H1 (cell line): ENCODE measurements around the gene WDCP. TPM values are rescaled to one million over a fixed set of nuclear protein-coding genes. Genes with fewer than 3 reads are reported as not detected.

Experiments
- POU5F1 ChIP-seq: IDR thresholded peaks from 2 replicates; pipeline ENCODE4 v1.6.1; 2011; ENCODE audit warnings: low read depth, mild to moderate bottlenecking, low read length, moderate library complexity
- RNF2 ChIP-seq: fragments of 200-900, 300-1000 bp; sonication (generic); IDR thresholded peaks from 2 replicates; pipeline ENCODE4 v1.7.1; 2016; ENCODE audit warnings: borderline replicate concordance, low read depth, mild to moderate bottlenecking, antibody characterized with exemption, low read length; ENCODE audit not compliant: poor library complexity, severe bottlenecking; ENCODE audit errors: missing control alignments
- SP1 ChIP-seq: IDR thresholded peaks from 2 replicates; pipeline ENCODE4 v1.6.1; 2011; ENCODE audit warnings: low read depth, low read length
- TAF7 ChIP-seq: optimal IDR thresholded peaks from 2 replicates; pipeline ENCODE3; 2011; ENCODE audit warnings: low read depth, mild to moderate bottlenecking, inconsistent platforms, low read length, moderate library complexity, borderline replicate concordance
- polyA plus RNA-seq, 7 experiments: library from polyadenylated mRNA; depleted of rRNA in 3 of 7; stranded (reverse) in 5 of 7; unstranded in 2 of 7; fragments of >200 nt in 5 of 7; fragments of 200-250 nt in 2 of 7; gene quantifications; 1 replicate in 5 of 7; 2 replicates in 1 of 7; 4 replicates in 1 of 7; pipeline versions ENCODE4 v1.2.1 to v1.2.3, GENCODE V29; 2011 to 2013; ENCODE audit warnings: missing spikeins in 2 of 7, mixed read lengths in 2 of 7
- total RNA-seq: library from RNA; stranded (reverse); fragmentation: NEBNext Ultra II Directional; extraction: Animal tissue kit (Norgen Biotek cat#: 25700); gene quantifications from 2 replicates; pipeline ENCODE4 v1.2.1, GENCODE V29; 2021
- TF ChIP-seq, protein P1 (sequence below): IDR thresholded peaks from 2 replicates; pipeline ENCODE4 v1.6.1; 2012; ENCODE audit warnings: inconsistent platforms
- TF ChIP-seq, protein P2 (sequence below): IDR thresholded peaks from 2 replicates; pipeline ENCODE4 v1.6.1; 2012; ENCODE audit warnings: inconsistent platforms

WDCP gene
- total and polyA plus RNA-seq, 2 of the 8 experiments (the other 6 are each of a cell fraction or from before 2014, with no cell fraction given) = 19.2 to 40.1 TPM

DNA sequence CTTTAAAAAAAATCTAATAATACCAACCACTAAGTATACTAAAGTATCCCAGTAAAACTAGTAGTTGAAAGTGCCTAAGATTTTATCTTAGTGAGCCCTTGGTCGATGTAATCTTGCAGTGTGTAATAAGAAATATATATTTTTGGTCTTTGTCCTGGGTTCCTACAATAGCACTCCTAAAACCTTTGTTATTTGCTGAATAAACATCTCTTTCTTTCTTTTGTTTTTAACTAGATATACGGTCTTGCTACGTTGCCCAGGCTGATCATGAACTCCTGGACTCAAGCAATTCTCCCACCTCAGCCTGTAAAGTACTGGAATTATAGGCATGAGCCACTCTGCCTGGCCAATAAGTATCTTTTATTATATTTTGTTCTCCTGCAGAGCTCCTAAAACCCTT is 39.8 kb upstream of the WDCP start (continued):
- TF ChIP-seq SP1 = no peak
- no peak for TF ChIP-seq TAF7
- TF ChIP-seq, protein P1, sequence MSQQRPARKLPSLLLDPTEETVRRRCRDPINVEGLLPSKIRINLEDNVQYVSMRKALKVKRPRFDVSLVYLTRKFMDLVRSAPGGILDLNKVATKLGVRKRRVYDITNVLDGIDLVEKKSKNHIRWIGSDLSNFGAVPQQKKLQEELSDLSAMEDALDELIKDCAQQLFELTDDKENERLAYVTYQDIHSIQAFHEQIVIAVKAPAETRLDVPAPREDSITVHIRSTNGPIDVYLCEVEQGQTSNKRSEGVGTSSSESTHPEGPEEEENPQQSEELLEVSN = no peak
- no peak for TF ChIP-seq RNF2
- TF ChIP-seq, protein P2, sequence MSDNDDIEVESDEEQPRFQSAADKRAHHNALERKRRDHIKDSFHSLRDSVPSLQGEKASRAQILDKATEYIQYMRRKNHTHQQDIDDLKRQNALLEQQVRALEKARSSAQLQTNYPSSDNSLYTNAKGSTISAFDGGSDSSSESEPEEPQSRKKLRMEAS = no peak
- TF ChIP-seq POU5F1 = no peak
